Stromal cell of bone marrow (primary cell): ENCODE results near the gene SCAF8.
A peak's percentile ranks its signal among the peaks of the same experiment; 100 is the strongest.
"Not testable (repeated sequence)": the region's sequence is repeated elsewhere in the genome, so short reads cannot be mapped to it uniquely, and the experiment has no call there.

Experiments
- DNase-seq: peaks from one replicate; pipeline ENCODE4 v3.0.0-alpha.2; 2012; ENCODE audit warnings: low read depth

The SCAF8 gene, protein sequence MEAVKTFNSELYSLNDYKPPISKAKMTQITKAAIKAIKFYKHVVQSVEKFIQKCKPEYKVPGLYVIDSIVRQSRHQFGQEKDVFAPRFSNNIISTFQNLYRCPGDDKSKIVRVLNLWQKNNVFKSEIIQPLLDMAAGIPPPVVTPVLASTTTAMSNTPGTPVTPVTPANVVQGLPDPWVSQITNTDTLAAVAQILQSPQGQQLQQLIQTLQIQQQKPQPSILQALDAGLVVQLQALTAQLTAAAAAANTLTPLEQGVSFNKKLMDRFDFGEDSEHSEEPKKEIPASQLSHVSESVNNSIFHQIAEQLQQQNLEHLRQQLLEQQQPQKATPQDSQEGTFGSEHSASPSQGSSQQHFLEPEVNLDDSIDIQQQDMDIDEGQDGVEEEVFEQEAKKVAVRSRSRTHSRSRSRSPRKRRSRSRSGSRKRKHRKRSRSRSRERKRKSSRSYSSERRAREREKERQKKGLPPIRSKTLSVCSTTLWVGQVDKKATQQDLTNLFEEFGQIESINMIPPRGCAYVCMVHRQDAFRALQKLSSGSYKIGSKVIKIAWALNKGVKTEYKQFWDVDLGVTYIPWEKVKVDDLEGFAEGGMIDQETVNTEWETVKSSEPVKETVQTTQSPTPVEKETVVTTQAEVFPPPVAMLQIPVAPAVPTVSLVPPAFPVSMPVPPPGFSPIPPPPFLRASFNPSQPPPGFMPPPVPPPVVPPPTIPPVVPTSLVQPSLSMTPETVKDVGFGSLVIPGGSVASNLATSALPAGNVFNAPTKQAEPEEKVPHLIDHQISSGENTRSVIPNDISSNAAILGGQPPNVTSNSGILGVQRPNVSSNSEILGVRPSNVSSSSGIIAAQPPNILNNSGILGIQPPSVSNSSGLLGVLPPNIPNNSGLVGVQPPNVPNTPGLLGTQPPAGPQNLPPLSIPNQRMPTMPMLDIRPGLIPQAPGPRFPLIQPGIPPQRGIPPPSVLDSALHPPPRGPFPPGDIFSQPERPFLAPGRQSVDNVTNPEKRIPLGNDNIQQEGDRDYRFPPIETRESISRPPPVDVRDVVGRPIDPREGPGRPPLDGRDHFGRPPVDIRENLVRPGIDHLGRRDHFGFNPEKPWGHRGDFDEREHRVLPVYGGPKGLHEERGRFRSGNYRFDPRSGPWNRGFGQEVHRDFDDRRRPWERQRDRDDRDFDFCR (N-terminal part only)

DNA sequence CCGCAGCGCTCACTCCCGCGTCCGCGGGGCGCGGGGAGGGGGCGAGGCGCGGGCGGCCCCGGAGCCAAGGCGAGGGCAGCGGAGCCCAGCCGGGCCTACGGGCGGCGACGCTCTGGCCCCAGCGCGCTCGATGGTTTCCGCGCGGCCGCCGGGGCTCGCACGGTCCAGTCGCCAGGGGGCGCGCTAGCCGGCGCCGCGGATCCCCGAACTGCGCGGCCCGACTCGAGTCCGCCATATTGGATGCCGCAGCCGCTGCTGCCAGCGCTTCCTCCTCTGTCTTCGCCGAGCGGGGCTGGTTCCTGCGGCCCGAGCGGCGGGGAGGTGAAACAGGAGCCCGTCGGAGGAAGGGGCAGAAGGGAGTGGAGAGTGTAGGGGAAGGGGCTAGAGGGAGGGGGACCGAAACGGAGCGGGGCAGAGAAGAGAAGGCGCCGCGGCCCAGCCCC is at the start of gene SCAF8:
Gene SCAF8, plus strand, starts transcription at position 234 of the 443 bp plus-strand sequence. CDS start 485 bp downstream, outside the sequence.
- DNase-seq = peak; percentile 67

DNA sequence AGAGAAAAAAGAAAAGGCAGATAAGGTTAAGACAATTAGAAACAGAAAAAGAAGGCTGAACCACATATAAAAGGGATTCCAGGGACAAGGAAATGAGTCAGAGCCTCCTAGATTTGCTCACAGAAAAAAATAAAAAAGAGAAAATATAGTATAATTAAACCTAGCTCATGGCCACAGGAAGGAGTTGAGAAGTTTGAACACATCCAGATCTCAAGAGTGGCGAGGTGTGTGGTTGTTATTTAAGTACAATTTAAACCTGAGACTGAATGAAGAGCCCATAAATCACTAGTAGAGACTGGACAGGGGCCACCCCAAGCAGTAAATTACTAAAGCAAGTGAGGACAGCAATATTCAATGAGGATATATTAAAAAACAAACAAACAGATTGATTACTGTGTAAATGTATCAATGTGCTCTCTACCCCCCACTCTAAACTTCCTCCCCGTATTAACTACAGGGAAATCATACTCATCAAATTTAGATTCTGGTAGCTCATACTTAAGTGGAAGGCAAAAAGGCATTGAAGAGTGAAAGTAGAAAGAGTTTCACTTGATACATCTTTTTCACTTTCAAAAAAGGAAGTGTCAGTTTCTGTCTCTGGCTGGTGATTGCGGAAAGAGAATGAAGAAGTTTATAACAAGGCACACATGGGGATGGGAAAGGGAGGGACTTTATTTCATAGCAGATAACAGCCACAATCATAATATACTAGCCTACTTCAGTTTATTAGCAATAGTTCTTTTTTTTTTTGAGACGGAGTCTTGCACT is 49.3 kb upstream of the SCAF8 start:
- DNase-seq = peak; percentile 18

DNA sequence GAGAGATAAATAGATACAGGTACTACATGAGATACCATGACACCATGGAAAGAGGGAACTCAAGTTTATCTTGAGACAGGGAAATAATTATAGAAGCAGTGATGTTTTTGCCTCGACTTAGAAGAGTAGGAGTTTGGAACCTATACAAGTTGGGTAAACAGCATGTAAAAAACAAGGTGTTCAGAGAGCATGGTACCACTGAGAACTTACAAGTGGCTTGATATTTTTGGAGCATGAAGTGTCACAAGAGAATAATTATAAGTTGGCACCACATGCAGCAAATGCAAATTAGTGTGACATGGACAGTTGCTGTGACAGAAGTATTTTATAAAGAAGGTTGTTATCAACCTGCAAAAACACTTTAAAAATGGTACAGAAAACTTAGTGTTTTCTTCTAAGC is 47.1 kb upstream of the SCAF8 start:
- DNase-seq = no peak

DNA sequence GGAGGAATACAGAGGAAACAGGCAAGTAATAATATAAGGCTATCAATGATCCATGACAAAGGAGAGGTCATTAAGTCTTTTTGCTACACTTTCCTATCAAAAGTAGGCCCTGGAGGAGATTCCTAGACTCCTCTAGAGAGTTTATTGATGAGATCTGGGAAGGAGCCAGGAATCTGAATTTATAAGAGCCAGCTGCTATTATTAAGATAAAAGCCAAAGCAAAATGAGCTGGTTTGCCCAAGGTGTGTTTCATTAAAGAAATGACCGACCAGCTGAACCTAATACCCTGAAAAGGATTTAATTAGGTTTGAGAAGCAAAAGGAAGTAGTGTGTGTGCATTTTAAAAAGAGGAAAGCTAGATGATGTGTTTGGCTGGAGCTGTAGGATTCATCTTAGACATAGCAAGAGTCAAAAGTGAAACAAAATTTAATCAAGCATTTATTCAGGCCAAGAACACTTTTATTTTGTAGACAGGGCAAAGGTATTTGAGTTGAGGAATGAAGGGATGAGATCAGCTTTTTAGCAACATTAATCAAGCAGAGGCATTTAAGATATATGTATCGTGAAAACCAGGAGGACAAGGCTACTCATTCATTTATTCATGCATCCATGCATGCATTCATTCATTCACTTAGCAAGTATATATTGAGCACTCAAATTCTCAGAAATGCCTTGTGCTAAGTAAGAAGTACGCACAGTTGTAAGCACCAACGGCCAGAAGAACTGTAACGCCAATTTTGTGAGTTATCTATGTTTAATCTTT is 43.5 kb upstream of the SCAF8 start:
- DNase-seq = no peak

DNA sequence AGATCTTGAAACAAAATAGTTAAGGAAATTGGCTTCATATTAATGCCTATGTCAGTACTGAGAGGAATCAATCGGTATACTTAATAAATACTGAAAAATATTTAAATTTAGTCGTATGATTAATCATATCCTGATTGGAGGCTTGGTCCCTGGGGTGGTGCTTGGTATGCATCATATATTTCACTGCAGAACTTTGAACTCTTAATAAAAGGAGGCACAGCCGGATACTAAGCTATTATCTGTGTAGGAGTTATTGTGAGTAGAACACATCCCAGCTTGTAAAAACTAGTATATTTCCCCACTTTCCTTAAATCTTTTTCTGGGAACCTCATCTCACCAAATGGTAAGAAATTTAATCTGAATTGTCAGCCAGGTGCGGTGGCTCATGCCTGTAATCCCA is 42.4 kb upstream of the SCAF8 start:
- DNase-seq = no peak

DNA sequence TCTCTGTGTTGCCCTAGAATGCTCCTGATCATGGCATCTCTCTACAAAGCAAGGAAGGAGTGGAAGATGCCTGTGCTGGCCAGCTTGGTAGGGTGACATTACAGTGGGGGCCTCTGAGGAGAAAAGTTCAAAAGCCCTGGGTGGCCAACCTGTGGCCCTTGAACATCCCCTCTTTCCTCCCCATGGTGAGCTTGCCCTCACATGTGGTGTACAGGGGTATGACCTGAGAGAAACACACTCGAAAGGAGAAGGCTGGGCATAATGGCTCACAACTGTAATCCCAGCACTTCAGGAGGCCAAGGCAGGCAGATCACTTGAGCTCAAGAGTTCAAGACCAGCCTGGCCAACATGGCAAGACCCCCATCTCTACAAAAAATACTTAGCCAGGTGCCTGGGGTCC is 36.6 kb upstream of the SCAF8 start:
- no peak for DNase-seq

DNA sequence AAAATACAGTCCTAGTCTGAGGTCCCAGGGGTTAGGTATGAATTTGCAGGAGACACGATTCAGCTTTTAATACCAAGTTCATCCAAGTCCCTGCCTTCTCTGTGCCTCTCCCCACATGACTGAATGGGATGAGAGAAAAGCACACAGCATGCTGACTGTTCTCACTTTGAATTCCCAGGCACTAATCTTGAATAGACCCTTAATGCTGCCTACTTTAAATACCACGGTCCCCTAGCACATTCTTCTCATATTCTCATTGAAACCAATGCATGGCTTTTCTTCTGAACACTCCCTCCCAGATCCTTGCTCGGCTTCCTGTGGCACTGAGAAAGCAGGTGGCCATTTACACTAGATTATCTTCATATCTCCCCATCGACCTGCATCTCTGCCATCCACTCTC is 30.1 kb upstream of the SCAF8 start:
- DNase-seq = no peak

DNA sequence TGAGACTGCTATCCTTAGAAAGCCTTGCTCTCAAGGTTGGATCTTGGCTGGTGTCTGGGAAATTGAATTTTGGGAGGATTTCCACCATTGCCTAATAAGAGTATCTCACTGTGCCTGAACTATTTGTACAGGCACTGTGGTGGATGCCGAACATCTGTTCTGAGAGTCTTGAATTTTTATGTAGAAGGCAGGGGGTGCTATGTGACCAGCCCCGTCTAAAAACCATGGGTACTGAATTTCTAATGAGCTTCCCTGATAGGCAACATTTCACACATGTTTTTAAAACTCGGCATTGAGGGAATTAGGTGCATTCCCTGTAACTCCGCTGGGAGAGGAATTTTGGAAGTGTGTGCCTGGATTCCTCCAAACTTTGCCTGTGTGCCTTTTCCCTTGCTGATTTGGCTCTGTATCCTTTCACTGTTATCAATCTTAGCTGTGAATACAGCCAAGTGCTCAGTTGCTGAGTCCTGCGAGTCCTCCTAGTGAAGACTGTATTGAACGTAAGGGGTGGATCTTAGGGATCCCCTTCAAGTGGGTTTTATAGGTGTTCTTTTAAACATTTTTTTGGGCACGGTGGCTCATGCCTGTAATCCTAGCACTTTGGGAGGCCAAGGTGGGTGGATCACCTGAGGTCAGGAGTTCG is 27.6 kb upstream of the SCAF8 start:
- no peak for DNase-seq

DNA sequence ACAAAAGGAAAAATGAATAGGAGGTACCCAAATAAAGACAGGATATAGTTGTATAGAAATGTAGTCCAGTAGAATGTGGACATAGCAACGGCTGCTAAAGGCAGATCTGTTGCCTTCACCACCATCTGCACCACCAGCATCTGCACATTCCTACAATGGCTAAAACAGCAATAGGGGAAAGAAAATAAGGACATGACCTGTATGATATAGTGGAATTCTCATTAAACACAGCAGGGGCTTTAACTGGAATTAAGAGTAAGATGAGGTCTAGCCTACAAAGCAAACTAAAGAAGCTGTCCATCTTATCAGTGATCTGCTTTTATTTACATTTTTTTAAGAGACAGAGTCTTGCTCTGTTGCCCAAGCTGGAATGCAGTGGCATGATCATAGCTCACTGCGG is 26.8 kb upstream of the SCAF8 start:
- DNase-seq = no peak

DNA sequence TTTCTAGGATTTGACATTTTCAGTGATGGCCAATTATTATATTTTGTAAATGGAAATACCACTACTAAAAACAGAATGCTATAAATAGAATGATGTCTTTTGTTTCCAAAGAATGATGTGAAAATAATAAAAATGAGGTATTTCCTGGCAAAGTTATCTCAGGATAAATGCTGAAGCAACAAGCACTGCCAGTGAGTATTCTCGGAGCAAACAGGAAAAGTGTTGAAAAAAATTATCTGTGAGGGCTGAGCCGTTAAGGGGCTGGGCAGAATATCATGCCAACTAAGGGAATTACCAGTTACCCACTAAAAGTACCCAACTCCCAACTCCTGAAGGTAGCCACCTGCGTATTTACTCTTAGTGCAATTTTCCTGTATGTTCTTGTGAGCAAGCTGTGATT is 23.6 kb upstream of the SCAF8 start:
- no peak for DNase-seq

DNA sequence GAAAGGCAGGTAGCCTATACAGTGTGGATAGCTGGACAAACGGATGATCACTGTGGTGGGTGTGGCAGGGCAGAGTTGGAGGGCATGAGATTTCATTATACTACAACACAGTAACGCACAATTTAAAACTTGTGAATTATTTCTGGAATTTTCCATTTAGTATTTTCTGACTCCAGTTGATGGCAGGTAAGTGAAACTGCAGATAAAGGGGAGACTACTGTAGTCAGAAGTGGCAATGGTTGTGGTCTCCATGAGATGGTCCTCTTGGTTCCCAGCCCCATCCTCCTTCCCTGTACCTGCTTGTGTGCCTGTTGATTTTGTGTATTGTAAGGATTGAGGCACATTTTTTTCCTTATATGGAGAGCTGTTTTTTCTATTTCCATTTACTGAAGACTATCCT is 22.5 kb upstream of the SCAF8 start:
- no peak for DNase-seq

DNA sequence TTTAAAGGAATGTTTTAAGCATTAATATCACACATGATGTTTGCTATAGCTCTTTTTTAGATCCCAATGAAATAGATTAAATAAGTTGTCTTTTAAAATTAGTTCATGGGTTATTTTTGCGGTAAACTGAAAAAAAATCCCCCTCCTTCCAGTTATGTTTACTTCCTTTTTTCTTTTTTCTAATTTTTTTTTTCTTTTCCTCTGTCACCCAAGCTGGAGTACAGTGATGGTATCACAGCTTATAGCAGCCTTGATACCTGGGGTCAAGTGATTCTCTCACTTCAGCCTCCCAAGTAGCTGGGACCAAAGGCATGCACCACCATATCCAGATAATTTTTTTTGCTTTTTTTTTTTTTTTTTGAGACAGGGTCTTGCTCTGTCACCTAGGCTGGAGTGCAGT is 17.8 kb upstream of the SCAF8 start:
- DNase-seq = no peak

DNA sequence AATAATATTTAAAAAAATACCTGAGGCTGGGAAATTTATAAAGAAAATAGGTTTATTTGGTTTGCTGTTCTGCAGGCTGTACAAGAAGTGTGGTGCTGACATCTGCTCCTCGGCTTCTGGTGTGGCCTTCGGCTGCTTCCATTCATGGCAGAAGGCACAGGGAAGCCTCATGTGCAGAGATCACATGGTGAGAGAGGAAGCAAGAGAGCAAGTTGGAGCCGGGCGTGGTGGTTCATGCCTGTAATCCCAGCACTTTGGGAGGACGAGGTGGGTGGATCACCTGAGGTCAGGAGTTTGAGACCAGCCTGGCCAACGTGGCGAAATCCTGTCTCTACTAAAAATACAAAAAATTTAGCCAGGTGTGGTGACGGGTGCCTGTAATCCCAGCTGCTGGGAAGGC is 16.9 kb upstream of the SCAF8 start:
- not testable (repeated sequence) for DNase-seq

DNA sequence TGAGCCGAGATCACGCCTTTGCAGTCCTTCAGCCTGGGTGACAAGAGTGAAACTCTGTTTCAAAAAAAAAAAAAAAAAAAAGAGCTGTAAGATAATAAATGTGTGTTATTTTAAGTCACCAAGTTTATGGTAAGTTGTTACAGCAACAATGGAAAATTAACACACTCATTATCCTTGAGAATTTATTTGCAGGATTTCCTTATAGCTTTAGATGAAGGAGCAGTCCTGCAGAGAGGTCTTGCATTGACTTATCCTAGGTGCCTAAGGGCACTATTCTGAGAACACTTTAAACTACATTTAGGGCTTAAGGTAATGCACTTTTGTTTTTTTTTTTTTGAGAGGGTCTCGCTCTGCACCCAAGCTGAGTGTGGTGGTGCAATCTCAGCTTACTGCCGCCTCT is 13.8 kb upstream of the SCAF8 start:
- DNase-seq = no peak

DNA sequence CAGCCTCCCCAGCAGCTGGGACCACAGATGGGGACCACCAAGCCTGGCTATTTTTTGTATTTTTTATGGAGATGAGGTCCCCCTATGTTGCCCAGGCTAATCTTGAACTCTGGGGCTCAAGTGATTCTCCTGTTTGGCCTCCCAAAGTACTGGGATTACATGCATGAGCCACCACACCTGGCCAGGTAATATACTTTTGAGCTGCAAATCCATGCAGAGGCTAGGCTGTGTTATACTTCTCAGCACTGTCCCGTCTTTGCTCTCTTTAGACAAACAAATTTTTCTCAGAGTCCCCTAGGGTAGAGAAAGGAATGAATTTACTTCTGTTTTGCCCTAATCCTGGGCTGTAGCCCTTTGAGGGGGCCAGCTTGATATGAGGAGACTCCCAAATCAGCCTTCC is 13.4 kb upstream of the SCAF8 start:
- DNase-seq = no peak

DNA sequence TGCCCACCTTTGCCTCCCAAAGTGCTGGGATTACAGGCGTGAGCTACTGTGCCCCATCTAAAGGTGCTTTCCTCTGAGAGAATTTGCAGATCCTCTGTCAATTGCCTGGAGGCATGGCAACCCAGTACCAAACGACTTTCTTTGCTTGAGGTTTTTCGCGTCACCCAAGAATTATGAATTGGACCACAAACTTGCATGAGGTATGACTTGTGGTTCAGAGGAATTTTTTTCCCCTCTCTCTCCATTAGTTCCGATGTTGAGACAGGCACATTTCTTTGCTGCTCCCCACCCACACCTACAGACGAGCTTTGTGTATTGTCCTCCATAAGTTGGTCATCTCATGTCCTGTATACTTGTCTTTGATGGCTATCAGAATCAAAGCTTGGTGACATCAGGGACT is 11.8 kb upstream of the SCAF8 start:
- DNase-seq = peak; percentile 29

DNA sequence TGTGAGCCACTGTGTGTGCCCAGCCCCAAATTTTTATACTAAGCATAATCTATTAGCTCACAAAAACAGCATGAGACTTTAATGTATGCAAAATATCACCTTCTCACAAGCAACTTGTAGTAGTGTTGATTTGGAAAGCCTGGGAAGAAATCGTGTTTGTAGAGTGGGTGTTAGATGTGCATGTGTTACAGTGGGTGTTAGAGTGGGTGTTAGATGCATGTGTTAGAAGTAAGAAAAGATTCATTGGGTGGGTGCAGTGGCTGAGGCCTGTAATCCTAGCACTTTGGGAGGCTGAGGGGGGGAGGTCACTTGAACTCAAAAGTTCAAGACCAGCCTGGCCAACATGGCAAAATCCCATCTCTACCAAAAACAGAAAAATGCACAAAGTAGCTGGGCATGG is 6.3 kb upstream of the SCAF8 start:
- no peak for DNase-seq

DNA sequence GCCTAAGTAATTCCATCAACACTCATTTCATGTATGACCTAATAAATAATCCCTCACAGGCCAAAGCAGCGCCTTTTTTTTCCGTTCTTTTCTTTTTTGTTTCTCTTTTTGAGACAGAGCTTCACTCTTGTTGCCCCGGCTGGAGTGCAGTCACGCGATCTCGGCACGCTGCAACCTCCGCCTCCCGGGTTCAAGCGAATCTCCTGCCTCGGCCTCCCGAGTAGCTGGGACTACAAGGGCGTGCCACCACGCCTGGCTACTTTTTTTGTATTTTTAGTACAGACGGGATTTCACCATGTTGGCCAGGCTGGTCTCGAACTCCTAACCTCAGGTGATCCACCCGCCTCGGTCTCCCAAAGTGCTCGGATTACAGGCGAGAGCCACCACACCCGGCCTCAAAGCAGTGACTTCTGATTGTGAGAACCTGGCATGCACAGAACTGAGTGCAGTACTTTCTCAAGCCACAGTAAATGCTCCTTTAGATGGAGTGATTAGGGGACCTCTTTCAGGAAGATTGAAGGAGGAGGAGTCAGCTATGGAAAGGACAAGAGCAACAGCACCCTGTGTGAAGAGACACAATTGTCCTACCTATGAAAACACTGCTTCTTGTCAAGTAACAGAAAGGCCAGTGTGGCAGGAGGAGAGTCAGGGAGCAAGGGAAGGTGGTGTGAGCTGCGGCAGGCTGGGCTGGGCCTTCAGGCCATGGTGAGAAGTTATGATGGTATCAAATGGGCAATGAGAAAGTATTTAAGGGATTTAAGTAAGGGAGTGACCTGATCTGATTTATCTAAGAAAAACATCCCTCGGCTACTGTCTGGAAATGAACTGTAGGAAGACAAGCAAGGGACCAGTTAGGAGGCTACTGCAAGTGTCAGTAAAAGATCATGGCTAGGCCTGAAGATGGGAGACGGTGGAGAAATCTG is 1.7 kb upstream of the SCAF8 start:
- no peak for DNase-seq

DNA sequence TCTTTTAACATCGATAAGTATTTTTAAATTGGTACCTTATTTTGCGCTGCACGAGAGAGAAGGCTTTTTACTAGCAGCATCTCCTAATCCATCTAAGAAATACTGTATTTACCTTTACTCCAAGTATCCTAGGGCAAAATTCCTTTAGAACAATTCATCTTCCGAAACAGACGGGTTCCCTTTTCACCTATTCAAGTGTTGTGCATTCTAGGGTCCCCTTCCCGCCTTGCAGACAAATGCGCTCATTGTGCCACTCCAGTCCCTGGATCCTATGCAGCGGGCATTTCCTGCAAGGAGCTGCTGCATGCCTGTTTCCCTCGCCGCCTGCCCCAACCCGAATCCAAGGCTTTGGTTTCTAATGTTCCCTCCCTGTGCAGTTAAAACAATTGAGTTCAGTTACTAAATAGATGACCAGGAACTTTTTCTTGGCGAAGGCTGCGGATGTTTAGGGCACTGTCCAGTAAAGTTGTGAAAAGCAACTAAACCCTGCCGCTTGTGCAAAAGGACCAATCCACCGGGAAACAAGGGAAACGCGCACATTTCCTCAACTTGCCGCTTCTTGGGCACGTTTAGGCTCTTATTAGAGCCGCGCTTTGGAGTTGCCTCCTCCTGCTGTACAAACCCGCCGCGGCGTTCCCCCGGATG is 556 bp upstream of the SCAF8 start:
- DNase-seq = no peak
